CD4-positive, alpha-beta T cell treated with Interleukin-15 for 4 hours (primary cell): Measurements from ENCODE around the gene CAPN11.

Source experiments
- DNase-seq: peaks from one replicate; pipeline ENCODE4 v3.0.0-alpha.2; 2020; ENCODE audit warnings: low spot score

The CAPN11 gene

DNA sequence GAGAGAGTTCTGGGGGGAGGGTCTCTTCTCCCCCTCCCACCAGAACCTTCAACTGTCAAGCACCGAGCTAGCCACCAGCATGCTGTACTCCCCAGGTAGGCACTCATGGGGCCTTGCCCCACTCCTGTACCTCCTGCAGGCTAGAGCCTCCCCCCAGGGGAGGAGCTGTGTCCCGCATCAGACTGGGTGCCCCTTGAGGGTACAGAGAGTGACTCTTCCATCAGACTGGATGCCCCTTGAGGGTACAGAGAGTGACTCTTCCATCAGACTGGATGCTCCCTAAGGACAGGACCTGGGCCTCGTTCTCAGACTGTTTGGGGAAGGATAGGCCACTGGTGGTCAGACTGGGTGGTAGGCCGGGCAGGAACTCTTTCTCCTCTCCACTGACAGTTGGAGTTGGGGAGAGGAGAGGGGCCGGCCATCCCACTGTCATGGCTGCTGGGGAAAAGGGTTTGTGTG, at the start of gene CAPN11:
CAPN11 (plus strand) TSS at position 51 of the 459 bp plus-strand sequence; CDS start at position 80, 29 bp downstream.
- DNase-seq, result no peak

- DNase-seq, result no peak
Measured at GRCh38 chr6:44109212-44109611, 49.4 kb upstream of the CAPN11 start.

GRCh38 chr6:44110005-44110676, 48.5 kb upstream of the CAPN11 start:
- DNase-seq, result no peak

- DNase-seq, result no peak
Measured at GRCh38 chr6:44110966-44111365, 47.7 kb upstream of the CAPN11 start.

GRCh38 chr6:44111434-44112417, 46.9 kb upstream of the CAPN11 start:
- DNase-seq, result no peak

GRCh38 chr6:44113414-44113813, 45.2 kb upstream of the CAPN11 start:
- DNase-seq, result no peak

GRCh38 chr6:44115866-44116265, 42.8 kb upstream of the CAPN11 start:
- DNase-seq, result no peak

DNA sequence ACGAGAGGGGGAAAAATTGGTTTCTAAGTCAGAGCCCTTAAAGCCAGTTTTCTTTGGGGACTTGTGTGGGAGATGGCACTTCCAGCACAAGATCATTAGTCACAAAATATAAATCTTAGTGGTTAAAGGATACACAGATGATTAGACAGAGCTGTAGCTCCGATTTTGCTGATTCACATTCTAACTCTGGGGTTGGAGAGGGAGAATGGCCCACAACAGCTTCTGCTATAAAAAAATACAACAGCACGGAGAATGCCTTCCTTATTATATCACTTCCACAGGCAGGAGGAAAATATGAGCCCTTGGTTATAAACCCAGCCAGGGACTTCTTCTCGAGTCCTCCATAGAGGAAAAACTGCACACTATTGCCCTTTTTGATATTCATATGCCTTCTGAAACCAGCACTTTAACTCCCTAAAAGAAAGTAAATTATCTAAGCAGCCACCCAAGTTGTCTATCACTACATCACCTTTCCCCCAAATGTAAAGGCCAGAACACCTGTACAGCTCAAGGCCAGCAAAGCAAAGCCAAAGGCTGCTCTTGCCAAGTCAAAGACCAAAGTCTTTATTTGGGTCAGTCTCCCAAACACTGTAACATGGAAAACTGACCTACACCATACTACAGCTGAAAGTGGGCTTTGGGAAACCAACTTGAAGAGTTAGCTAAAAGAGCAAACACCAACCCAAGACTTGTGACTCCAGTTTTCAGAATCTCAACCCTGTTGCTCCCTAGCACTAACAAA, 41.8 kb upstream of the CAPN11 start:
- DNase-seq, result no peak

- no peak for DNase-seq
Measured at GRCh38 chr6:44117397-44118128, 41.1 kb upstream of the CAPN11 start.

DNA sequence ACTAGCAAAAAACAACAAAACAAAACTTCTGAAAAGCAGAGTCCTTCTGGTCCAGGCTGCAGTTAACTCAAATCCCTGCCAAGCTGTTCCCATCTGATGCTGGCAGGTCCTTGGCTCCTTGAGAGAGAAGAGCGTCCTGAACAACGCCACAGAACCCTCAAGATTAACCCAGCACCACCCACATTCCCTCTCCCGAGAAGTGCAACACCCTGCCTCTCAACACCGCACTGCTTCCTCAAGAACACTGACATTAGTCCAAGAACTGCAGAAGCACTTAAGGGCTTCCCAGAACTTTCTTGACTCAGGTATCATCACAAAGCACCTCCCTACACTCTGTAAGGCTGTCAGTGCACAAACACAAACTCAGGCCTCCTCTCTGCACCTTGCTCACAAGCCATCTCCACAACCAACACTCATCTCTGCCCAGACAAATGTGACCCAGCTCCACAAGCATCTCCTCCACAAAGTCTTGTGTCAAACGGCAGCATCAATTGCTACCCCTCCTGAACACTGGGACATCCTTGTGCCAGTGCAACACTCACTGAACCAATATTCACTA, 38.8 kb upstream of the CAPN11 start:
- DNase-seq, result no peak

DNA sequence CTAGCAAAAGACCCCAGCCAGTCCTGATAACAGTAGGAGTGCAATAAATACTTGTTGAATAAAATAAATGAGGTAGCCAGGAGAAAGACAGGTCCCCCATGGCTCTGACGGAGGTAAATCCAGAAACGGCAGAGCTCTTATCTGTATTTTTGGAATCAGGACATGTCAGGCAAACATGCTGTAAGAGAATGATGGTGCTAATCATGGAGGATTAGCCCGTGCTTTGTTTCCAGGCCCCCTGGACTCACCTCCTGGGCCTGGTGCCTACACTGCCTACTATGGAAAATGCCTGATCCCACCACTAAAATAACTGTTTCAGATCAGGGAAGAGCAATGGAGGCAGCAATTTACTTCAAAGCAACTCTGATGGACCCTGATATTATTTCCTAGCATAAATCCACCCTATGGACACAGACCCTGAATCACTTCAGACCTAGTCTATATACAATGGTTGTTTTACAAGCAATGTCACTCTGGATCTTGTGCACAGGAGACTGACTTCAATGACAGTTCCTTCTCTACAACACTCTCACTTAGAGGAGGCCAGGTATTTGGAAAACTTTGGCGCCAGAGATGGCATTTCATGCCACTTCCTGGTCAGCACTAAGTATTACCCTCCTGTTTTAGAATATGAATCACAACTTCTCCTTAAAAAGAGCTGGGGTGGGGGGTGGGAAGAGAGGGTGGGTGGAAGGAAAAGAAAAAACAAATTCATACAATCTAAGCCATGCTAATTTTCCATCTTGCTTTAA, 37.8 kb upstream of the CAPN11 start:
- DNase-seq, result no peak

- DNase-seq, result peak; percentile 31
Measured at GRCh38 chr6:44122801-44123200, 35.8 kb upstream of the CAPN11 start.

DNA sequence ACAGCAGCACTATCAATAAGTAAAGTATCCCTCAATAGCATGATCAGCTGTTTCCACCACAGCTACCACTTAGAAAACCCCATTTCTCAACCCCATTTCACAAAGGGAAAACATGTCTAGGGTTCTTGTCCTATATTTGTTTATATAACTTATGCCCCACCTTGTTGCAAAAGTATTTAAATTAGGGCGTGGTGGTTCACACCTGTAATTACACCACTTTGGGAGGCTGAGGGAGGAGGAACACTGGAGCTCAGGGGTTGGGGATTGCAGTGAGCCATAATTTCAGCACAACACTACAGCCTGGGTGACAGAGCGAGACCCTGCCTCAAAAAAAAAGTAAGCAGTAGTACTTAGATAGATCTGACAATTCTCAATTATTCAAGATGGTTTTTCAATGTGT, 35.1 kb upstream of the CAPN11 start:
- no peak for DNase-seq

- peak; percentile 60 for DNase-seq
Measured at GRCh38 chr6:44126320-44127149, 32.1 kb upstream of the CAPN11 start.

- DNase-seq, result peak; percentile 89
Measured at GRCh38 chr6:44127186-44128019, 31.2 kb upstream of the CAPN11 start, which contains the start of the genes MRPL14 and TMEM63B. TSS of gene MRPL14 (minus strand) at chr6:44127452. CDS start at chr6:44116611, 10,841 bp downstream. TSS of gene TMEM63B (plus strand) at chr6:44127554. CDS start at chr6:44134585, 7,031 bp downstream.

DNA sequence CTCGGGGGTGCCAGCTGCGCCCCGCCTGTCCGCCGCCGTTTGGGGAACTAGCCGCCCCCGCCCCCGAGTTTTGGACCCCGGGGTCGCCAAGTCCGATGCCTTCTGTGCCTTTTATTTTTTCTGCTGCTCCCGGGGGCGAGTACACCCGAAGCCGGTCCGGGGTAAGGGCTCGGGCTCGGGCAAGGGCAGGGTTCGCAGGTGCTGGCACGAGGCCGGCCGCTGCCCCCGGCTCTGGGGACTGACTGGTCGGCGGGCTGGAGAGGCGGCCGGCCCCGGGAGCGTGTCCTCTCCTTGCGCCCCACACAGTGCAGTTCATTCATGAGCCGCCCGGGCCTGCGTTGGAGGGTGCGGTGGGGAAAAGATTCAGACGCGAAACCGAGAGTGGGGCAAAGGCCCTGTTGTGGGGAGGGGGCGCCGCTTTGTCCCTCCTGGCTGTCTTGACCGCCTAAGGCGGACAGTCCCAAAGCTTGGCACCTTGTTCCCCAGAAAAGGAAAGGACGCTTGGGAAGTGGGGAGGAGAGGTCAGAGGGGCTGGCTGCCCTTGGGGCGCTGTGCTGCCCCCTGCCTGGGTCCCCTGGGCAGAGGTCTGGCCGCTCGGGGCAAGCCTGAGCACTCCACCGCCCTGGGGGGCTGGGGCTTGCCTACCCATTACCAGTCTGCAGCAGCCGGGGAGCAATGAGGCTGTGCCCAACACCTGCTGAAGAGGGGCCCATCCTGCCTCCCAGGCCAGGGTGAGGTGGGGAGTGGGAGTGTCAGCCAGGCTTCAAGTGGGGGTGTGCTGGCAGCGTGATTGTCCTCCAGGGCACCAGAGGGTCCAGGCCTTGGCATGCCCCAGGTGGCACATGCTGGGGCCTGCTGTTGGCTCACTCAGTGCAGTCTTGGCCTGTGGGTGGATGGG, 30.4 kb upstream of the CAPN11 start:
- DNase-seq, result no peak

DNA sequence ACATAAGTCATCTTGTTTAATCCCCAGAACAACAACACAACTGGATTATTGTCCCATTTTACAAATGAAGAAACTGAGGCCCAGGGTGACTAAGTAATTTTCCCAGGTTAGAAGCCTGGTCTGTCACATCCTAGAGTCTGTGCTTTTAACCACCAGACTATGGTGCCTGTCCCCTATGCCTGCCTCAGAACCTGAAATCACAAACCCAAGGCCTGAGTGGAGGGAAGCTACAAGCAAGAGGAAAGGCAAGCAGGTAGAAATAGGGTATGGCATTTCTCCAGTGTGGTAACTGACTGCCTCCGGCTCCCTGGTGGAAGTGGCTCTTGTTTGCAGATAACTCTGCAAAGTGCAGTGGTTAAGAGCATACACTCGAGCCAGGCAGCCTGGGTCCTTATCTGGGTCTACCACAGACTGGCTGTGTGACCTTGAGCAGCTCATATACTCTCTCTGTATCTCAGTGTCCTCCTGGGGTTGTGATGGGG, 28.7 kb upstream of the CAPN11 start:
- no peak for DNase-seq
